HG03108 (cell line): ENCODE results near the gene NRARP.

Experiments
- ATAC-seq: cut with Tn5 transposase; IDR thresholded peaks from one replicate; pipeline ENCODE4 v1.9.1; 2021; ENCODE audit warnings: moderate library complexity; ENCODE audit not compliant: unreplicated experiment

Gene NRARP

DNA sequence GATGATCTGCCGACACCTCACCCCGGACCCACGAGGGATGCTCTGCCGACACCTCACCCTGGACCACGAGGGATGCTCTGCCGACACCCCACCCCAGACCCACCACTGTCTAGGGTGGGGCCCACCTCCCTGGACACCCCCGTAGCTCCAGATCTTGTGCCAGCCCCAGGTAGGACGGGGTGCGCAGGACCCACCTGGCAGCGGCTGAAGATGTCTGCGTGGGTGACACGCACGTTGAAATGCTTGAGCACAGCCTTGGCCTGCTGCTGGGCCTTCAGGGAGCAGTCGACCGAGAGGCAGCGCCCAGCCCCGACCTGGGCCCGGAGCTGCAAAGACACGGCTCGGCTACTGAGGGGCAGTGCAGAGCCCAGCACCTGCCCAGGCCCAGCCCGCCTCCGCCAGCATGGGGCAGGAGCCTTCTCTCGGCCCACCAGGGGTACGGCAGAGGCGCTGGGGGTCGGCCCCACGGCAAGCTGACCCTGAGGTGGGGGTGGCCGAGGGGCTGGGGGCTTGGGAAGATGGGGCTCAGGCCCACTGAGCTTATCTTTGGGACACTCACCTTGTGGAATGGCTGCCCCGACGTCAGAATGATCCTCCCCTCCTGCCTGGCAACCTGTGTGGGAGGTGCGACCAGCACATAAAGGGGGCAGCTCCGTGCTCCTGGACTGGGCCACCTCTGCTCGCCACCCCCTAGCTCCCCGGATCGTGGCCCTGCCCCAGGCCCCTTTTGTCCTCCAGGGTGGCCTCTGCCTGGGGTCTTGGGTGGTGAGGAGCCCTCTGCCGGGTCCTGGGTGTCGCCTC lies 21.7 kb upstream of the NRARP start:
- no peak for ATAC-seq

DNA sequence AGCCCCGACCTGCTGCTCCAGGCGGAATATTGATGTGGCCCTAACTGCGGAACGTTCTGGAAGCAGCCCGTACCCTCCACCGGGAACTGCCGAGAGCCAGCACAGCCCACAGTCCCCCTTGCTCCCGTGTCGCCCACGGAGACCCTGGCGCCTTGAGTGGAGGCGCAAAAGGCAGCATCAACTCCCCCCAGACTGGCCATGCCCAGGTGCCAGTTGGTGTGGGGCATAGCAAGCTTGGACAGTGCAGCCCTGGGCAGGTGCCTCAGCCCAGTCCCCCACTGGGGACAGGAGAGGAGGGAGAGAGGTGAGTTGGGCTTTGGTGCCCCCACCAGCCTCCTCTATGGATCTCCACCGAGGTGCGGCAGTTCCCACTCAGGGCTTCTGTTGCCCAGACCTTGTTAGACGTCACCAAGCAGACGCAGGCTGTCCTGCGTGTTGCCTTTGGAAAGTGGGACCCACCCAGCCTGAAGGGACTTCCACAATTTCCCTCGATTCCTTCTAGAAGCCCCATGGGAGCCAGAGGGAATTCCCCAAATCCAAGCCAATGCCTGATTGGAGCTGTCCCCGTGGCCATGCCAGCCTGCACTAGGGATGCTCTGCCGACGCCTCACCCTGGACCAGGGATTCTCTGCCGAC lies 19.8 kb upstream of the NRARP start:
- ATAC-seq: no peak

DNA sequence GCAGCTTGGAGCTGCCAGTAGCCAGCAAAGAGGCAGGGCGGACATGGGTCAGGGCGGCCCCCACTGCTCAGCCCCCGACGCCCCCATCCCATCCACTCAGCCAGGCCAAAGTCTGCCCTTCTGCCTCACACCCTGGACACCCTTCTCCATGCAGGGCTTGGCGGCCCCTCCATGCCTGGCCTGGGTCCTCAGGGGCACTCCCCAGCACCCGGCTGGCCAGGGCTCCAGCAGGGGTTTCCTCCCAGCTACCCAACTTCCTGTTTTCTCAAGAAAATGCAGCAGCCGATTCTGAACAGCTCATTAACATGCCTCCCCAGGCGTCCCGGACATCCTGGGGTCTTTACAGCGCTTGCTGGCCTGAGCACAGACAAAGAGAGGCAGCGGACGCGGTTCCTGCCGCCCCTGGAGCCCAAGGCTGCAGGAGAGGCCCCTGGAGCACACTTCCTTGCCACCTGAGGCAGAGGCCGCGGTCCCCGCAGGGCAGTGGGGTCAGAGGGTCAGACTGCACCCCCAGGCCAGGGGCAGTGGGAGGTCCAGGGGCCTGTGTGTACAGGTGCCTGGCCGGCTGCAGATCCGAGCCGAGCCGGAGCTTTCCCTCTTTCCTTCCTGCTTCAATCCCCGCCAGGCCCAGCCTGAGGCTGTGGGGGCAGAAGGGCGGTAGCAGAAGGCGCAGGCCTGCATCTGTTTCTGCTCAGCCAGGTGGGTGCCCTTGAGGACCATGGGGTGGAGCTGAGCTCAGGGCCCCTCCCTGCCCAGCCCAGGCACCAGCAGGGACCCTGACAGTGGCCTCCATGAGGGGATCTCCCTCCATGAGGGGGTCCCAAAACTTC lies 18.7 kb upstream of the NRARP start:
- ATAC-seq: no peak

DNA sequence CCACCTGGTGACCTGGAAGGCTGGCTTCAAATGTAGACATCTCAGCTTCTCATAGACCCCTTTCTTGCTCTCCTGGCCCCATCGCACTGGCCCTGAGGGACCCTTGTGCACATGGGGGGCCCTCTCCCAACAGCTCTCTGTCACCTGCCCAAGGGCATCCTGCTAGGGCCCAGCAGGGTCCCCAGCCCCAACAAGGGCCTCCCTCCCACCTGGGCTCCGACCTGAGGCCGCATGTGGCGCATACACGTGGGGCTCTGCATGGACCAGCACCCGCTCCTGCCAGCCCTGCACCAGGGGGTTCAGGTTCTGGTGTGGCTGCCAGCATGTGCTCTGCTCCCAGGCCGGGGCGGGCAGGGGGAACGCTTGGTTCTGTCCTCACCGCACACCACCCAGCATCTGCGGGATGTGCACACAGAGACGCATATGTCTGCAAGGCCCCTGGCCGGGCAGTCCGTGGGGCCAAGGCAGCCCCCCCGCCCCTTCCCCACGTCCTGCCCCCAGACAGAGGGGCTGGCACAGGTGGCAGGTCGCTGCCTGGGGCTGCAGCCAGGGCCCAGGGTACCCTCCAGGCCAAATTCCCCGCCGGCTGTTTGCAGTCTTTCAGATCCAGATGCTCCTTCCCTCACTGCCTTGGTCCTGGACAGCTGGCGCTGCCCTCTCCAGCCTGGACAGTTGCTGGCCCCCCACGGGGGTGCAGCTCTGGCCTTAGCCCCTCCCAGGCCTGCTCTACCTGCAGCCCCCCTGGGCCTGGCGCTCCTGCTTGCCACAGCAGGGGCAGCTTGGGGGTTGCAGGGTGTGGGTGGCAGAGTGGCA lies 17.9 kb upstream of the NRARP start:
- ATAC-seq: no peak

DNA sequence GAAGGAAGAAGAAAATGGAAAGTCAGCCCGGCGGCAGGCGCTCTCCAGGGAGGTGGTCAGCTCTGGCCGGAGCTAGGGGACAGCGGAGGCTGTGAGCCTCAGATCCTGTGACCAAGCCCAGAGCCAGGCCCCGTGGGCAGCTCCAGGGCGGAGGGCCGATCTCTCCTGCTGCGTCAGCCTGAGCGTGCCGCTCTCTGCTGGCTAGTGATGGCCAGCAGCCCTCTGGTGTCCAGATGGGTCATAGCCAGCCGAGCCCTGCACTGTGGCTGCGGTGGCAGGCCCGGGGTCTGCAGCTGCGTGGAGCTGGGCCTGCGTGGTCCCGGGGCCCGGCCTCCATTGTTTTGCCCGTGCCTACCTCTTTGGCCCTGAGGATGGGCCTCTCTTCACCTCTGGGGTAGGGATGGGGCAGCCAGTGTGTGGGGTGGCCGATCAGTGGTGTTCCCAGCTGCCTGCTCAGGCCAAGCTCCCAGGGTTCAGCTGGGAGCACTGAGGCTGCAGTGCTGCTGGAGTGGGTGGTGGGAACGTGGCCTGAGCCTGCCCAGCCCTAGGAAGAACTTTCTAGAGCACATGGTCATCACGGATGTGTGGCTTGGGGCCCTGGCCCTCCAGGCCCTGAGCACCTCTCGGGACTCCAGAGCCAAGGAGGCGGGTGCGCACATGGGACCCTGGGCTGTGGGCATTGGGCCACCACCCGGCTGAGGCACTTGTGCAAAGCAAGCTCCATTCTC lies 17.1 kb upstream of the NRARP start:
- ATAC-seq: no peak

DNA sequence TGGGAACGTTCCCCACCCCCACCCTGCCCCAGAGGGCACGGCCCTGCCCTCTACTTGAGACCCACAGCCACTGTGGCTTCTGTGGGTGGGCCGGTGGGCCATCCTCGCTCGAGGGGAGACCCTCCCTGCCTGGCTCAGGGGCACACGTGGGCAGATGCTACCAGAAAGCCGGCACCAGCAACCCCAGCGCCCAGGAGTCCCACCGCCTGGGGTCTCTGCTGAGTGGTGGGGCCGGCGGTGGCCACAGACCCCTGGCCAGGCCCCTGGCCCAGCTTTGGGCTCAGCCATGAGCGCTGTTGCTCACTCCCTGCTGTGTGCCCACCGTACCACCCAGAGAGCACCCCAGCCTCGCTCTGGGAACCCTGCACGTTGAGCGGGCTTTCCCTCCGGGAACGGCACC lies 16.5 kb upstream of the NRARP start:
- no peak for ATAC-seq

DNA sequence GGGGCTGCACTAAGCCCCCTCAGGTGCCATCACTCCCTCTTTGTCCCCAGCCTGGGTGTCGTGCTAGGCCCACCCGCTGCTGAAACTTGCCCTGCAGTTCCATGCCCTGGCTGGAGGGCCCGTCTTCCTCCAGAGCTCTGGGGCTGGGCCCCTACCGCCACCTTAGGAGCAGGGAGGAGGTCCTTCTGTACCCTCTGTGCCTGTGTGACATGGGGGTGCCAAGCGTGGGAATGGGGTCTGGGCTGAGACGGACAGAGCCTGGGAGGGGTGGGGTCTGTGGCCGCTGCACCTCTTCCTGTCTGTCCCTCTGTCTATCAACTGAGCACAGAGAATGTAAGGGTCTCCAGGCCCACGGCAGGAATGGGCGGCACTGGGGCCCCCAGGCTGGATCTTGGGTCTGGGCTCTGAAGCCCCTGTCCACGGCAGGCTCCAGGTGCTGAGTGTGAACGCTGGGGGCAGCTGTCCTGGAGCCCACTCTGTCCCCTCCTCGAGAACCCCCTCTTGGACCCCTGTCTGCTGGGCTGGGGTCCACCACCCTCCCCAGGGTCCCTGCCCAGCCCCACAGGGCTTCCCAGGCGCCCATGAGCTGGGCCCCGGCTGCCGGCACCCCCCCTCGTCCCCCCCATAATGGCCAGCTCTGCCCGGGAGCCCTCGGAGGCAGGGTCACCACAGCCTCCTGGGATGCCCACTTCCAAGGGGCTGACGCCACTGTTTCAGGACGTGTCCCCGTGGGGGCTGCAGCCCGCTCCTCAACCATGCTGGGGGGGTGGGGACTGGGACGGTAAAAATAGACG lies 15.8 kb upstream of the NRARP start:
- ATAC-seq: no peak

DNA sequence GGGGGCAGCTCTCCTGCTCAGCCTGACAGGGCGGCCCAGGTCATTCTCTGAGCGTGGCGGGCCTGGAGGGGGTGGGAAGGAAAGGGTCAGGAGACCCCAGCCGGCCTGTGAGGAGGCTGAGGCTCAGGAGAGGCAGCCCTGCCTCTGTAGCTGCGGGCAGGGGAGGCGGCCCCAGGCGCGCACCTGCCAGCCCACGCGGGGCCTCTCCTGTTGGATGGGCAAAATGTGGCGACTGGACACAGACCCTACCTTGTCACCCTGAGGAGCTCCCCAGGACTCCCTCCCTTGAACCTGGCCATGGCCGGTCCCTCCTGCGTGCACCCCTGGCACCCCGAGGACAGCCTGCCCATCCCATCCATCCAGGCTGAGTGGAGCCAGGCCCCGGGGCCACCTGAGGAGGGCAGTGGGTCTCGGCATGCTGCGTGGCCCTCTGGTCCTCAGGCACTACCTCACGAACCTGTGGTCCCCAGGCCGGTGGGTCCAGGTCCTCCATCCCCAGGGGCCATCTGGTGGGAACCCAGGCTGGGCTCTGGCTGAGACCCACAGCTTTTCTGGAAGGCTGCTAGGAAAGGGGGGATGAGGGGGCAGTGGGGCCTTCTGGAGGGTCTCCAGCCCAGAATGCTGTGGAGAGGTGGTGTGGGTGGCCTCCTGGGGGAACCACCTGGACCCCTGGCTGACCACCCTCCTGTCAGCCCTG lies 15.1 kb upstream of the NRARP start:
- ATAC-seq: no peak

DNA sequence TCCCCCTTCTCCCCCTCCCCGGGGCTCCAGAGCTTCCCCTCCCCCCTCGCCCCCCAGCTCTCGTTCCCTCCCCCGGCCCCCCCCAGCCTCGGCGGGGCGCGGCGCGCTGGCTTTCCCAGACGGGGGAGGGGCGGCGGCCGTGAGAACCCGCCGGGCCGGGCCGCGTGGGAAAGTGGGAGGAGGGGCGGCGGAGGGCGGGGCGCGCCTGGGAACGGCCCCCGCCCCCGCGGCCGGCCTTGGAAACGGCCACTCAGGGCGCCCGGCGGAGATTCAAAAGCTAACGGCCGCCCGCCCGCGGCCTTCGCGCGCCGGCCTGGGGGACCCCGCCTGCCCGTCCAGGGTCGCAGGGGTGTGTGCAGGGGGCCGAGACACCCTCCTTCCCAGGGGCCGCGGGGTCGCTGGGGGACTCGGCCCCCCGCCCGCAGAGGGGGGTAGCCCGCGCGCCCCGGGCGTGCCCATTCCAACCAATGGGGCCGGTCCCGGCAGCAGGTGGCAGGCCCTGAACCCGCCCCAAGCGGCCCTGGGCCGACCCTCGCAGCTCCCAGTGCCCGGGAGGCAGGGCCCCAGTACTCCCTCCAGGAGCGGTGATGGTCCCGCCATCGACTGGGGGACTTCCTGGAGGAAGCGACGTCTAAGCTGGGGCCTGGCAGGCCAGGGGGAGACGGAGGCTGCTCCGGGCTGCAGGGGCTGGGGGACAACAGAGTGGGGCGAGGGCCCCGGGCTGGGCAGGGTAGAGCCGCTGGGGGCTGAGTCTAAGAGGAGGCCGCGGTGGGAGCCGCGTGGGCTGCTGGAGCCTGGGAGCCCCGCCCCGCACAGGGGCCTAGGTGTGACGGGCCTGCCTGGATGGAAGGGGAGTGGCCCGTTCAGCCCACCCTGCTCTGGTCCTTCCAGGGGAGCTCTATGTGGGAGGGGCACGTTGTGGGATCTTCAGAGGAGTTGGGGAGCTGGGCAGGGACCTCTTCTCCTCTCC lies 14.2 kb upstream of the NRARP start:
- no peak for ATAC-seq

DNA sequence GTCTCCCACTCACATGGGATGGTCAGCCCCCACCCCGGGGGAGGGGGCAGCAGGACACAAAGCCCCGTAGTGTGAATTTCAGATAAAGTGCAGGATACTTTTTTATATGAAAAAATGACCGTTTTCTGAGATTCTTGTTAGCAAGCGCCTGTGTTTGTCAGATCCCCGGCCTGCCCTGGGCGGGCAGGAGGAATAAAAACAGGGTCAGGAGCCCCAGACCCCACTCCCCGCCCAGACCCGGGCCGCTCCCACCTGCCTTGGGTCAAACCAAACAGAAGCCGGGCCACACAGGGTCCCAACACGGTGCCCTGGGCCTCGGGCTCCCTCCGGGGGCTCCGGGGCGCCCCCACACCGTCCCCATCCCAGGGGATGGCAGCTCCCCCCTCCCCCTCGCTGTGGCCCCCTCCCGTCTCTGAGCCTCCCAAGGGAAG lies 13.5 kb upstream of the NRARP start:
- ATAC-seq: no peak

DNA sequence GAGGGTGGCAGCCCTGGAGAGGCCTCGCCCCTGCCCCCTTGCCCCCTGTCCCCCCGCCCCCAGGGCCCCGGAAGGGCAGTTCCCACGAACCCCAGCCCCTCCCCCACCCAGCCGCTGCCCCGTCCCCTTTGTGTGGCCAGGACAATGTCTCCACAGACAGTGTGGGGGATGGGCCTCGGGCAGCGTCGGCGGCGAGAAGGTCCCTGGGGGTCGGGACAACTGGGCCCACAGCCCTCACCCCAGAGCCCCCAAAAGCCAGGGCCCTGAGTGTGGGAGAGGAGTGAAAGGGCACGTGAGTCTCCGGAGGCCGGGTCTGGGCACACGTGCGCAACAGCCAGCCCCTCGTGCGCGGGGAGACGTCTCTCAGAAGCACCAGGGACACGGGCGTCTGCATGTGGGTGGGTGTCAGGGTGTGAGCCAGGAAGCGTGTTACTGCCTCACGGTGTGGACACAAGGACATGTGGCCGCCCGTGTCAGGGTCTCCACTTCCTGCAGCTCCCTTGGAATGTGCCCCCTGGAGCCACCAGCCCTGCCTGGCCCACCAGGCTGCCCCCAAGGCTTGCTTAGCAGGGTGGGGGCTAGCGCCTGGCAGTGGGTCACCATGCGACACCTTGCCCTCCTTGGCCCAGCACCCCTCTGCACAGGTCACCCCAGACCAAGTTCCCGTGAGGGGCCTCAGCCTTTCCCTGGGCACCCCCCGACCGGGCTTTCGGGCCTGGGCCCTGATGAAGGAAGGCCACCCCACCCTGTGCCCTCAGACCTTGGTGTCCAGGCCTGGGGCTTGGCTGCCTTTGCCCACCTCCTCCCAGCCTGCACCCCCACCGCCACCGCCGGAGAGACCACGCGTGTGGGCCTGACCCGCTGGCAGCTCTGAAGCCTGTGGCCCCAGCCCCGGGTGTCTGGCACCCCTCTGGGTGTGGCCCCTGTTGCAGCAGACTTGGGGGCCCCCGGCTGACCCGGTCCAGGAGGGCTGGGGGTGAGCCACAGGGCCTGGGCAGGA lies 12.8 kb upstream of the NRARP start:
- ATAC-seq: no peak

DNA sequence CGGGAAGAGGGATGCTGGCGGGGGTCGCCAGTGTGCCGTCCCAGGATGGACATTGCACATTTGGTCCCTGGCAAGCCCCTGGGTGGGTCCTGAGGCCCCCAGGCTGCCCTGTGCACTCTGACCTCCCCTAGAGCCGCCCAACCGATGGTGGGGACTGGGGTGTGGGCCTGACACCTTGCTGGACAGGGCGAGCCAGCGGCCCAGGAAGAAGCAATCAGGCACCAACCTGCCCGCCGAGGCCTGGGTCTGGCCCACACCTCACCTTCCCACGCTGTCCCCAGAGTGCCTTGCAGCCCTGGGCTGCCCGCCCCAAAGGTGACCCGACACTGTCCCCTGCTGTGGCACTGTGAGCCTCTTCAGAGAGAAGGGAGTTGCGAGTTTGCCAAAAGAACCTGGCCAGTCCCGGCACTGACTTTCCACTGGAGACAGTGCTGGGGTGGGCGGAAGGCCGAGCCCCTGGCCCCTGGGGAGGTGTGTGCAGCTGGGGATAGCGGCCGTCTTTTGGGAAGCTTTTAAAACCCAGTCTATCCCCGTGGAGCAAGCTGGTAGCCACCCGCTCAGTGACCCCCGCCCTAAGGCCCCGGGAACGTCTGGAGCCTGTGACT lies 12.0 kb upstream of the NRARP start:
- ATAC-seq: no peak

DNA sequence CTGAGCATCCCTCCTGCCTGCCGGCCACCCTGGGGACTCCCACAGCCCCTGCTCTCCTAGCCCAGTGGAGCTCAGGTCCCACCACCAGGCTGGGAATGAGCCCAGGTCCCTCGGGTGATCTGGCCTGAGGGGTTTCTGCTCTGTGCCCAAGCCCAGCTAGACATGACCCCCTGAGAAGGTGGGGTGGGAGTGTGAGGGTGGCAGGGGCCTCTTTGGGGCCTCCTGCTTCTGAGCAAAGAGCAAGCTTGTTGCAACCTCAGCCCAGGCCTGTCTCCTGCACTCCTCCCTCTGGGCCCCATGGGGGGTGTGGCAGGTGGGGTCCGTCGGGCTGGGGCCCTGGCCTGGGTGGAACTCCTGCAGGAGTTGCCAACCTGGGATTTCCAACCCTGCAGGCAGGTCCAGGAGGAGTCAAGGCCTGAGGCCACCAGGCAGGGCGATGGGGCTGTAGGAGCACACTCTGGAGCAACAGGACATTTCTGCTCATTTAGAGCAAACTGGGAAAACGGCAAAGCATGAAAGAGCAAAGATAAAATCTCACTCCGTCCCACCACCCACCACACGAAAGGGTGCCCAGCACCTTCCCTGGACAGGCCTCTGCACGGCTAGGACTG lies 11.4 kb upstream of the NRARP start:
- ATAC-seq: no peak

DNA sequence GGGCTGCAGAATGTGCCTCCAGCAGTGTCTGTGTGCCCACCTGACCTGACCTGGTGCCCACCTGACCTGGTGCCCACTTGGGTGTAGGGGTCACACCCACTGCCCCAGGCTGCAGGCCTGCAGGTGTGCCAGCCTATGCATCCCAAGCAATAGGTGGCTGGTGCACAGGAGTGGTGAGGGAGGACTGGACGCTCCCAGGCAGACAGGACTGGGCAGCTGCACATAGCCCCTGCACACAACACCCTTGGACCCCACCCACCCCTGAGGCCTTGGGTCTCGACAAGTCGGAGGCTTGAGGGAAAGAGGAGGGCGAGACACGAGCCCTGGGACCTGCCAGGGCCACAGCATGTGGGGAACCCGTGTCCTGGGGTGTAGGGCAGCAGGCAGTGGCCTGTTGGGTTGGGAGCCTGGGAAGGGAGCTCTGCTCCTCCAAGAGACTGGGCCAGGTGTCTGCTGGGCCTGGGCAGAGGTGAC lies 10.8 kb upstream of the NRARP start:
- no peak for ATAC-seq

DNA sequence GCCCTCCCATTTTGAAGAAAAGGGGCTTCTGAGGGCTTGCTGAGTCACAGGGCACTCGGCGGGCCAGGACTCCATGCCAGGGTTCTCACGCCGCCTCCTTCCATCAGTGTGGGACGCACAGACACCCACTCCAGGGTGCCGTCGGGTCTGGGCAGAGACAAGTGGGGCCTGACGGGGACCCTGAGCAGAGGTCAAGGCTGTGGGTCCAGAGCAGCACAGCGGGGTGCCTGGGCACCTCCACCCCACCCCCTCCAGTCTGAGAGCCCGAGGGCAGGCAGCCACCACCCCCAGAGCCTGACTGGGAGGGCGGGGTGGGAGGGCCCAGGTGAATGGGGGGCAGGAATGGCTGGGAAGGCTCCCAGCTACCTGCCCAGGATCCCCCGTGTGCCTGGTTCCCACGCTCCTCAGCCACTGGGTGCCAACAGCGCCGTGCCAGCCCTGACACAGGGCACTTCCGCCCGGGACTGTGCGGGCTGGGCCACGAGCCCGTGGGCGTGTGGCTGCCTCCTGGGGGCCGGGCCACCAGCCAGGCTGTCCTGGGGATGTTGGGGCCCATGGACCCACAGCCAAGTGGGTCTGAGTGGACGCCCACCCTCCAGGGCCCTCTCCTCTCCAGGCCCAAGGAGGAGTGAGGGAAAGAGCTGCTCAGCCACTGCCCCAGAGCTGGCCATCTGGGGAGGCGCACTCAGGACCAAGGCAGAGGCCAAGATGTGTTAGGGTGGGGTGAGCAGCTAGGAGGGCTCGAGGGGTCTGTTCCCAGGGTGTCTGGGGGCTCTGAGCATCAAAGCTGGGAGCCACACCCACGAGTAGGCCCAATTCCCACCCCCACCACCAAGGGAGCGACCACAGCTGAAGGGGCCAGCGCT lies 10.1 kb upstream of the NRARP start:
- no peak for ATAC-seq
